Suprapubic skin (tissue), 4 donors: Measurements from ENCODE around the gene MAP2K5. TPM values are rescaled to one million over a fixed set of nuclear protein-coding genes. Genes with fewer than 3 reads are reported as not detected.

Experiments used
- DNase-seq, 2 donors: peaks; one replicate each; pipeline ENCODE4 v3.0.0-alpha.2; 2019; ENCODE audit warnings: low spot score in 2 of 2
- H3K27ac ChIP-seq: fragments of 200-600 bp; sonication (generic); one replicate; pipeline ENCODE4 v1.5.1; 2019
- H3K27me3 ChIP-seq: fragments of 200-600 bp; sonication (generic); one replicate; pipeline ENCODE4 v1.5.1; 2019
- H3K36me3 ChIP-seq: fragments of 200-600 bp; sonication (generic); one replicate; pipeline ENCODE4 v1.5.1; 2019
- H3K4me1 ChIP-seq: fragments of 200-600 bp; sonication (generic); one replicate; pipeline ENCODE4 v1.5.1; 2019
- H3K4me3 ChIP-seq: fragments of 200-600 bp; sonication (generic); one replicate; pipeline ENCODE4 v1.5.1; 2019; ENCODE audit warnings: mild to moderate bottlenecking
- H3K9me3 ChIP-seq: fragments of 200-600 bp; sonication (generic); one replicate; pipeline ENCODE4 v1.5.1; 2019
- CTCF ChIP-seq, 2 donors: fragments of 200-600 bp in 1 of 2; fragments of 450-650 bp in 1 of 2; sonication (generic) in 1 of 2; IDR thresholded peaks; one replicate each; pipeline ENCODE4 v1.5.1; 2016 to 2019; ENCODE audit warnings: antibody characterized with exemption in 2 of 2, mild to moderate bottlenecking in 1 of 2, moderate library complexity in 1 of 2
- EP300 ChIP-seq: sonication (generic); formaldehyde crosslinking; IDR thresholded peaks from one replicate; pipeline ENCODE4 v1.6.1; 2017; ENCODE audit warnings: antibody characterized with exemption
- POLR2A ChIP-seq, 2 donors: fragments of 450-650 bp; IDR thresholded peaks; one replicate each; pipeline ENCODE4 v1.6.1; 2017; ENCODE audit warnings: antibody characterized with exemption in 2 of 2, mild to moderate bottlenecking in 2 of 2, moderate library complexity in 2 of 2
- POLR2AphosphoS5 ChIP-seq, 3 donors: sonication (generic); formaldehyde crosslinking; IDR thresholded peaks; one replicate each; pipeline ENCODE4 v1.6.1; 2017; ENCODE audit warnings: antibody characterized with exemption in 3 of 3
- WGBS: methylation state at CpG from one replicate; pipeline ENCODE4 v1.1.5; 2018; 5-methylcytosine and 5-hydroxymethylcytosine counted together
- total RNA-seq, 4 donors: library from RNA; depleted of rRNA; stranded (reverse); fragments of >200 nt; gene quantifications; one replicate each; pipeline ENCODE4 v1.1.0, GENCODE V29; 2016

The MAP2K5 gene
- total RNA-seq, 4 donors from 2014 or later, result 9.5 to 18.5 (median 10.2) TPM

- TF ChIP-seq CTCF (IDR thresholded peaks at IDR 0.05), result no peak
- TF ChIP-seq POLR2AphosphoS5 (IDR thresholded peaks at IDR 0.05), result no peak
- no peak for TF ChIP-seq EP300
- no peak for TF ChIP-seq POLR2A (IDR thresholded peaks at IDR 0.05)
- H3K9me3 ChIP-seq, result no peaks in the 10 kb centered on the region
- 94% methylated on average over 7 of the region's 7 CpGs for WGBS
- no peaks in the 10 kb centered on the region for H3K4me1 ChIP-seq
- H3K27me3 ChIP-seq, result no peaks in the 10 kb centered on the region
- H3K4me3 ChIP-seq, result no peak overlapping the region
- H3K36me3 ChIP-seq, result peaks cover 30% of the 10 kb centered on the region
- DNase-seq, result peak; percentile 25 to 56
- no peak overlapping the region for H3K27ac ChIP-seq
Measured at GRCh38 chr15:67808821-67809220, 266.3 kb downstream of the MAP2K5 start.

- Histone ChIP-seq H3K36me3 (peaks cover 28% of the 10 kb centered on the region), H3K27me3 (no peaks in the 10 kb centered on the region), H3K27ac (no peak overlapping the region), H3K4me3 (no peak overlapping the region), H3K9me3 (no peaks in the 10 kb centered on the region), H3K4me1 (no peaks in the 10 kb centered on the region)
- no peak for TF ChIP-seq EP300
- TF ChIP-seq CTCF (IDR thresholded peaks at IDR 0.05), result no peak
- TF ChIP-seq POLR2AphosphoS5 (IDR thresholded peaks at IDR 0.05), result no peak
- no CpG with 5 or more reads among the region's 5 CpGs for WGBS
- peak; percentile 38 to 47 for DNase-seq
Measured at GRCh38 chr15:67809441-67809840, 266.9 kb downstream of the MAP2K5 start.

DNA sequence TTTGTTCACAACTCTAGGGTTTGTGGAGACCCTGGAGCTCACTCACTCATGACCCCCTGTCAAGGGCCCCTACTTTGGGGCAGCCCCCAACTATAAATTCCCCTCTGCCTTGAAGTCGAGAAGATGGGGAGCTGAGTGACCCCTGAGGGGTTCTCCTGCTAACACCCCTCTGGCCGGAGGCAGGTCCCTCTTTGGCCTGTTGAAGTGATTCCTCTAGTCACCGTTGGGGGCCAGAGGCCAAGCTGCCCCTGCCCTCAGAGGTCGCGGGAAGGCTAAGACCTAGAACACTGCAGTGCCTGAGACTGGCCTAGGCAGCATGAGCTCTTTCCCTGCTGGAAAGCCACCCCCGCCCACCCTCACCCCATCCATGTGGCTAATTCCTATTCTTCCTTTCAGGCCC, 267.4 kb downstream of the MAP2K5 start:
- Histone ChIP-seq H3K36me3 (peaks cover 26% of the 10 kb centered on the region), H3K4me3 (no peak overlapping the region), H3K27me3 (peaks cover under 1% of the 10 kb centered on the region), H3K27ac (no peak overlapping the region), H3K9me3 (no peaks in the 10 kb centered on the region), H3K4me1 (no peaks in the 10 kb centered on the region)
- 94% methylated on average over 5 of the region's 6 CpGs for WGBS
- peak; percentile 27 to 50 for DNase-seq
- TF ChIP-seq CTCF (IDR thresholded peaks at IDR 0.05) (no peak), POLR2A (IDR thresholded peaks at IDR 0.05) (no peak), POLR2AphosphoS5 (IDR thresholded peaks at IDR 0.05) (no peak), EP300 (no peak)

DNA sequence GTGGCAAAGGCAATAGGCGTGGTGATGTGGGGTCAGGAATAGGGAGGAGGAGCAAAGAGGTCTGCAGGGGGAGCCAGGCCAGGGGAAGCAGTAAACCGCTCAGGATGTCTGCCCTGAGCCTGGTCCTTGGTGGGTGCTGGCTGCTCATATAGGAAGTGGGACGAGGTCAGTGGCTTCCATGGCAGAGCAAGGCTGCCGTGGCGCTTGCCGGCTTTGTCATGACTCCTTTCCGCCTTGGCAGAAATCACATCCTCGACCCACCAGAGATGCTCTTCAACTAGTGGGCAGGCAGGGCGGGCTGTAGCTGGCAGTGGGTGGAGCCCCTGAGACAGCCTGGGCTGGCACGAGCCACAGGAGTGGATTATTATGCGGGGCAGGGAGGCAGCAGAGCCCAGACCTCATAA, 269.7 kb downstream of the MAP2K5 start:
- no peaks in the 10 kb centered on the region for H3K4me1 ChIP-seq
- H3K9me3 ChIP-seq, result no peaks in the 10 kb centered on the region
- DNase-seq, result peak; percentile 46 to 72
- TF ChIP-seq CTCF (IDR thresholded peaks at IDR 0.05) (no peak), POLR2AphosphoS5 (IDR thresholded peaks at IDR 0.05) (no peak), POLR2A (IDR thresholded peaks at IDR 0.05) (no peak), EP300 (no peak)
- H3K27ac ChIP-seq, result no peak overlapping the region
- WGBS, result 72% methylated on average over 11 of the region's 11 CpGs
- H3K4me3 ChIP-seq, result no peak overlapping the region
- peaks cover 17% of the 10 kb centered on the region for H3K27me3 ChIP-seq
- peaks cover 12% of the 10 kb centered on the region for H3K36me3 ChIP-seq

DNA sequence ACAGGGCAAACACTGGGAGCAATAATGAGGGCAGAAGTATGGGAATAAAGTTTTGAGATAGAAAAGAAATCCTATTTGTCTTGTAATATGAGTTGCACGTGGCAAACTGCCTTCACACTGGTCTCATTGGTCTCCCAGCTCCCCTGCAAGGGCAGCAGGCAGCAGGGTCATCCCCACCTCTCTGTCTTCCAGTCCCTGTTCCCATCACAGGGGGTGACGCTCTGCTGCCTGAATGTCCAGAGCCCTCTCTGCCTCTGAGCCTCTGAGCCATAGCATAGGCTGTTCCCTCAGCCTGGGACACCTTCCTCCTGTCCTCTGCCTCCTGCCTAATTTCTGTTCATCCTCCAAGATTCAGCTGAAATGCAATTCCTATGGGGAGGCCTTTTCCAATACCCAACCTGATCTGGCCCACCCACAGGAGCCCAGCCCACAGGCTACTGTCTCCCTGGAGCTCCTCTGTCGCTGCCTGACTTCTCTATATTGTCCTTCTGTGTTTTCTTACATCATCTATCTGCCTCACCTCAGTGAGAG, 270.7 kb downstream of the MAP2K5 start:
- DNase-seq, result peak in 1 of 2 donors; percentile 43
- Histone ChIP-seq H3K4me3 (no peak overlapping the region), H3K9me3 (no peaks in the 10 kb centered on the region), H3K36me3 (peaks cover 9% of the 10 kb centered on the region), H3K27me3 (peaks cover 26% of the 10 kb centered on the region), H3K4me1 (no peaks in the 10 kb centered on the region), H3K27ac (no peak overlapping the region)
- no peak for TF ChIP-seq CTCF (IDR thresholded peaks at IDR 0.05)
- TF ChIP-seq POLR2AphosphoS5 (IDR thresholded peaks at IDR 0.05), result no peak
- no peak for TF ChIP-seq EP300
- TF ChIP-seq POLR2A (IDR thresholded peaks at IDR 0.05), result no peak
- WGBS, result 85% methylated on average over 3 of the region's 3 CpGs
